H9 (cell line): Measurements from ENCODE around the gene TAOK1. TPM values are rescaled to one million over a fixed set of nuclear protein-coding genes. Genes with fewer than 3 reads are reported as not detected.

Source experiments
- DNase-seq: peaks from one replicate; pipeline ENCODE4 v3.0.0-alpha.2; 2017
- H2AFZ ChIP-seq: one replicate; pipeline ENCODE4 v1.6.1; 2013; ENCODE audit warnings: mild to moderate bottlenecking, low read length, control low read depth, moderate library complexity
- H2AK5ac ChIP-seq: 2 replicates; pipeline ENCODE4 v1.6.1; 2013; ENCODE audit warnings: low read length, control low read depth, mixed read lengths; ENCODE audit not compliant: insufficient read length
- H2BK120ac ChIP-seq: one replicate; pipeline ENCODE4 v1.6.1; 2013; ENCODE audit warnings: low read depth, mild to moderate bottlenecking, low read length, control low read depth, inconsistent platforms; ENCODE audit not compliant: poor library complexity, severe bottlenecking
- H2BK12ac ChIP-seq: 2 replicates; pipeline ENCODE4 v1.6.1; 2013; ENCODE audit warnings: low read length, control low read depth, mixed read lengths, low read depth; ENCODE audit not compliant: insufficient read length
- H2BK15ac ChIP-seq: 2 replicates; pipeline ENCODE4 v1.6.1; 2013; ENCODE audit warnings: low read depth, low read length, control low read depth
- H2BK20ac ChIP-seq: one replicate; pipeline ENCODE4 v1.6.1; 2013; ENCODE audit warnings: low read depth, mild to moderate bottlenecking, low read length, control low read depth, inconsistent platforms; ENCODE audit not compliant: poor library complexity, severe bottlenecking
- H2BK5ac ChIP-seq: 2 replicates; pipeline ENCODE4 v1.6.1; 2013; ENCODE audit warnings: low read length, control low read depth, mixed read lengths; ENCODE audit not compliant: insufficient read length
- H3K14ac ChIP-seq: 2 replicates; pipeline ENCODE4 v1.6.1; 2013; ENCODE audit warnings: low read length, control low read depth; ENCODE audit not compliant: insufficient read depth
- H3K18ac ChIP-seq: 2 replicates; pipeline ENCODE4 v1.6.1; 2013; ENCODE audit warnings: low read depth, mild to moderate bottlenecking, mixed read lengths, low read length, control low read depth; ENCODE audit not compliant: insufficient read length
- H3K23ac ChIP-seq: 2 replicates; pipeline ENCODE4 v1.6.1; 2013; ENCODE audit warnings: low read length, control low read depth, mixed read lengths, low read depth; ENCODE audit not compliant: insufficient read length
- H3K23me2 ChIP-seq: 2 replicates; pipeline ENCODE4 v1.6.1; 2013; ENCODE audit warnings: low read depth, mild to moderate bottlenecking, mixed read lengths, low read length, control low read depth; ENCODE audit not compliant: insufficient read length, poor library complexity, severe bottlenecking
- H3K27ac ChIP-seq: 2 replicates; pipeline ENCODE4 v1.5.1; 2013; ENCODE audit warnings: low read length, control low read depth, mixed read lengths, low read depth; ENCODE audit not compliant: insufficient read length
- H3K27me3 ChIP-seq: 2 replicates; pipeline ENCODE4 v1.6.1; 2013; ENCODE audit warnings: low read length, control low read depth, inconsistent platforms; ENCODE audit not compliant: insufficient read depth
- H3K4ac ChIP-seq: 2 replicates; pipeline ENCODE4 v1.6.1; 2013; ENCODE audit warnings: low read depth, mild to moderate bottlenecking, control low read depth, inconsistent platforms, low read length, moderate library complexity
- H3K4me1 ChIP-seq: 2 replicates; pipeline ENCODE4 v1.6.1; 2013; ENCODE audit warnings: low read length, control low read depth, inconsistent platforms; ENCODE audit not compliant: insufficient read depth
- H3K4me2 ChIP-seq: 2 replicates; pipeline ENCODE4 v1.6.1; 2013; ENCODE audit warnings: low read length, control low read depth, mixed read lengths; ENCODE audit not compliant: insufficient read length, insufficient read depth
- H3K56ac ChIP-seq: 2 replicates; pipeline ENCODE4 v1.6.1; 2013; ENCODE audit warnings: low read depth, mild to moderate bottlenecking, mixed read lengths, low read length, control low read depth; ENCODE audit not compliant: insufficient read length
- H3K79me1 ChIP-seq: 2 replicates; pipeline ENCODE4 v1.6.1; 2013; ENCODE audit warnings: low read depth, mild to moderate bottlenecking, moderate library complexity, low read length, control low read depth, inconsistent platforms; ENCODE audit not compliant: insufficient read depth, poor library complexity, severe bottlenecking
- H3K79me2 ChIP-seq: 2 replicates; pipeline ENCODE4 v1.6.1; 2013; ENCODE audit warnings: low read length, control low read depth, inconsistent platforms; ENCODE audit not compliant: insufficient read depth
- H3K9ac ChIP-seq: 2 replicates; pipeline ENCODE4 v1.6.1; 2013; ENCODE audit warnings: low read length, control low read depth, mixed read lengths; ENCODE audit not compliant: insufficient read length; ENCODE audit errors: extremely low read depth
- H3K9me3 ChIP-seq: one replicate; pipeline ENCODE4 v1.6.1; 2013; ENCODE audit warnings: low read depth, low read length, inconsistent platforms; ENCODE audit not compliant: control insufficient read depth
- H3T11ph ChIP-seq: one replicate; pipeline ENCODE4 v1.6.1; 2013; ENCODE audit warnings: mild to moderate bottlenecking, low read length, control low read depth, inconsistent platforms
- H4K20me1 ChIP-seq: one replicate; pipeline ENCODE4 v1.6.1; 2013; ENCODE audit not compliant: control insufficient read depth, insufficient read length, insufficient read depth
- H4K5ac ChIP-seq: 2 replicates; pipeline ENCODE4 v1.6.1; 2013; ENCODE audit warnings: low read depth, mild to moderate bottlenecking, mixed read lengths, low read length, control low read depth; ENCODE audit not compliant: insufficient read length
- H4K8ac ChIP-seq: replicated peaks from 2 replicates; pipeline ENCODE4 v1.6.1; 2013; ENCODE audit warnings: low read length, control low read depth, mixed read lengths, low read depth; ENCODE audit not compliant: insufficient read length
- H4K91ac ChIP-seq: 2 replicates; pipeline ENCODE4 v1.6.1; 2013; ENCODE audit warnings: low read depth, mild to moderate bottlenecking, moderate library complexity, mixed read lengths, low read length, control low read depth; ENCODE audit not compliant: insufficient read length
- H3K27ac Mint-ChIP-seq, 3 experiments: 2 replicates in 2 of 3; 3 replicates in 1 of 3; pipeline ENCODE4 v1.8.0; 2020 to 2021; ENCODE audit warnings: mixed read lengths in 3 of 3, mild to moderate bottlenecking in 1 of 3, moderate library complexity in 1 of 3
- H3K27me3 Mint-ChIP-seq: 2 replicates; pipeline ENCODE4 v1.8.0; 2021; ENCODE audit warnings: low read depth, mild to moderate bottlenecking, moderate library complexity, mixed read lengths
- H3K36me3 Mint-ChIP-seq, 3 experiments: 2 replicates in 2 of 3; 3 replicates in 1 of 3; pipeline ENCODE4 v1.8.0; 2020 to 2021; ENCODE audit warnings: low read depth in 3 of 3, mixed read lengths in 3 of 3; ENCODE audit not compliant: insufficient read depth in 1 of 3
- H3K4me1 Mint-ChIP-seq, 2 experiments: 2 replicates each; pipeline ENCODE4 v1.8.0; 2020; ENCODE audit warnings: mixed read lengths in 2 of 2
- H3K4me3 Mint-ChIP-seq, 2 experiments: 2 replicates in 1 of 2; 3 replicates in 1 of 2; pipeline ENCODE4 v1.8.0; 2020 to 2021; ENCODE audit warnings: mild to moderate bottlenecking in 2 of 2, mixed read lengths in 2 of 2, moderate library complexity in 1 of 2
- H3K9me3 Mint-ChIP-seq, 2 experiments: 2 replicates in 1 of 2; 3 replicates in 1 of 2; pipeline ENCODE4 v1.8.0; 2020; ENCODE audit warnings: mild to moderate bottlenecking in 2 of 2, mixed read lengths in 2 of 2, moderate library complexity in 1 of 2
- WGBS: extraction: QIAGEN DNeasy Blood & Tissue Kit; methylation state at CpG from one replicate; pipeline ENCODE4 v1.1.7; 2013; ENCODE audit warnings: missing lambda C conversion rate, low lambda C conversion rate, mixed read lengths; ENCODE audit not compliant: insufficient read length; ENCODE audit errors: extremely low coverage; 5-methylcytosine and 5-hydroxymethylcytosine counted together
- total RNA-seq: library from RNA; stranded (reverse); gene quantifications from 2 replicates; pipeline ENCODE4 v1.2.1, GENCODE V29; 2021
- TF ChIP-seq, protein P1 (sequence below): fragments of 200-600 bp; sonication (generic); conservative IDR thresholded peaks from 3 replicates; pipeline ENCODE4 v1.8.0; 2021; ENCODE audit warnings: antibody characterized with exemption, mild to moderate bottlenecking

TAOK1 gene
- total RNA-seq, 1 experiment from 2014 or later, result 93.0 TPM

DNA sequence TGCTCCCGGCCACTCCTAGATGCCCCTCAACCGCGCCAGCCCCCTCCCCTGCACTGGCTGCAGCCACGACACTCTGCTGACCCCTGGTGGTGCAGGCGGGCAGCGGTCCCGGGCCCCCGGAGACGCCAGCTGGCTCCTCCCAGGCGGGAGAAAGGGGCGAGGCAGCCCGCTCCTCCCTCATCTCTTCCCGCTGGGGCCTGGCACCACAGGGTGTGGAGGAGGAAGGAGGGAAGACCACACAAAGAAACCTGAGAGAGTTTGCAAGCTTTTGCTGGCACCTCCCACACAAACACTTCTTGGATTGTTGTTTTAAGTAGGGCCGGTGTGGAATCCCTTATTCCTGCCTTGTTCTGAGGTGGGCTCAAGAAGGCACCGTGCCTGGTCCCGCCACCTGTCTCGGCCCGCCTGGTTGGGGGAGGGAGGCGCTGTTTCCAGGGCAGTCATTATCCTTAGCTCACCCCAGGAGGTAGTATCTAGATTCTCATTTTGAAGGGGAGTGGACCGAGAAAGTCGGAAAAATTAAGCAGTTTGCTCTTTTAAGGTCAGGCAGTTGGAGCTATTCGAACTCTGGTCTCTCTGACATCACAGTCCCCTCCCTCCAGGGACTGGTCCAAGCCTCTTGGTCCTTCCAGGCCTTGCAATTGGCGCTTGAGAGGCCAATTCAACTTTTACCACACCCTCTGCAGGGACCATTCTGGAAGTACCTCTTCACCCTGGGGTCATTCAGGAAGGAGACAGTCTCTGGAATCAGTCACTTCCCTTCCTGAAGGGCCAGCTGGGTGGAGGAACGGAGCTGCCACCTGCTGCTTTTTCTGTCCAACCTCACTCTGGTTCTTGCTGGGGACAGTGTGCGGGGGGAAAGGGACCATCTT lies 201.8 kb downstream of the TAOK1 start:
- Histone ChIP-seq H3K79me2 (peaks cover 16% of the 10 kb centered on the region; the same call in 1 of the 2 replicates), H2BK15ac (no peak overlapping the region), H3T11ph (no peak overlapping the region), H4K5ac (no peak overlapping the region), H4K8ac (no peak overlapping the region), H4K91ac (no peak overlapping the region), H3K4ac (no peak overlapping the region), H3K9ac (no peak overlapping the region), H3K56ac (no peak overlapping the region), H3K14ac (no peak overlapping the region), H3K9me3 (no peaks in the 10 kb centered on the region), H2BK12ac (no peak overlapping the region), H3K79me1 (no peaks in the 10 kb centered on the region), H3K4me2 (peak overlapping the region; percentile 69), H3K27me3 (no peaks in the 10 kb centered on the region), H3K23me2 (peaks cover 37% of the 10 kb centered on the region), H2AFZ (peak overlapping the region; percentile 49), H4K20me1 (no peaks in the 10 kb centered on the region), H3K18ac (peak overlapping the region; percentile 6), H2AK5ac (no peak overlapping the region), H2BK120ac (no peak overlapping the region), H2BK20ac (no peak overlapping the region), H2BK5ac (no peak overlapping the region), H3K23ac (no peak overlapping the region), H3K4me1 (peaks cover 5% of the 10 kb centered on the region; the same call in 1 of the 2 replicates), H3K27ac (no peak overlapping the region)
- Mint-ChIP-seq H3K4me3 (peak overlapping the region; percentile 81 to 90), H3K4me1 (peaks cover 44 to 64% of the 10 kb centered on the region in 2 experiments), H3K9me3 (no peaks in the 10 kb centered on the region), H3K27me3 (peaks cover 5% of the 10 kb centered on the region), H3K27ac (peak overlapping the region; percentile 91 to 96 (median 95)), H3K36me3 (peaks cover 0 to 1% (median 0%) of the 10 kb centered on the region in 3 experiments; a peak in 1 of 7 replicates)
- TF ChIP-seq, protein P1, sequence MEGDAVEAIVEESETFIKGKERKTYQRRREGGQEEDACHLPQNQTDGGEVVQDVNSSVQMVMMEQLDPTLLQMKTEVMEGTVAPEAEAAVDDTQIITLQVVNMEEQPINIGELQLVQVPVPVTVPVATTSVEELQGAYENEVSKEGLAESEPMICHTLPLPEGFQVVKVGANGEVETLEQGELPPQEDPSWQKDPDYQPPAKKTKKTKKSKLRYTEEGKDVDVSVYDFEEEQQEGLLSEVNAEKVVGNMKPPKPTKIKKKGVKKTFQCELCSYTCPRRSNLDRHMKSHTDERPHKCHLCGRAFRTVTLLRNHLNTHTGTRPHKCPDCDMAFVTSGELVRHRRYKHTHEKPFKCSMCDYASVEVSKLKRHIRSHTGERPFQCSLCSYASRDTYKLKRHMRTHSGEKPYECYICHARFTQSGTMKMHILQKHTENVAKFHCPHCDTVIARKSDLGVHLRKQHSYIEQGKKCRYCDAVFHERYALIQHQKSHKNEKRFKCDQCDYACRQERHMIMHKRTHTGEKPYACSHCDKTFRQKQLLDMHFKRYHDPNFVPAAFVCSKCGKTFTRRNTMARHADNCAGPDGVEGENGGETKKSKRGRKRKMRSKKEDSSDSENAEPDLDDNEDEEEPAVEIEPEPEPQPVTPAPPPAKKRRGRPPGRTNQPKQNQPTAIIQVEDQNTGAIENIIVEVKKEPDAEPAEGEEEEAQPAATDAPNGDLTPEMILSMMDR, result peak; percentile 99
- WGBS, result no CpG with 5 or more reads among the region's 25 CpGs
- peak; percentile 98 for DNase-seq
